GM23248 (cell line): ENCODE results near the gene PGK1. TPM values are rescaled to one million over a fixed set of nuclear protein-coding genes. Genes with fewer than 3 reads are reported as not detected.
"Not testable (repeated sequence)": the region's sequence is repeated elsewhere in the genome, so short reads cannot be mapped to it uniquely, and the experiment has no call there.

Experiments
- DNase-seq: peaks from one replicate; pipeline ENCODE4 v3.0.0-alpha.2; 2015
- H2AFZ ChIP-seq: fragments of 200-600 bp; sonication (generic); 2 replicates; pipeline ENCODE4 v1.6.1; 2016; ENCODE audit warnings: antibody characterized with exemption
- H3F3A ChIP-seq: fragments of 200-600 bp; sonication (generic); 2 replicates; pipeline ENCODE4 v1.6.1; 2016; ENCODE audit warnings: mild to moderate bottlenecking, antibody characterized with exemption, mixed run types; ENCODE audit not compliant: insufficient read depth
- H3K27ac ChIP-seq: fragments of 200-600 bp; sonication (generic); 2 replicates; pipeline ENCODE4 v1.5.1; 2016; ENCODE audit warnings: mild to moderate bottlenecking
- H3K27me3 ChIP-seq: fragments of 200-600 bp; sonication (generic); replicated peaks from 2 replicates; pipeline ENCODE4 v1.6.1; 2016; ENCODE audit warnings: mild to moderate bottlenecking; ENCODE audit not compliant: insufficient read depth
- H3K36me3 ChIP-seq: fragments of 200-600 bp; sonication (generic); 2 replicates; pipeline ENCODE4 v1.6.1; 2016; ENCODE audit warnings: low read depth, mild to moderate bottlenecking
- H3K4me1 ChIP-seq: fragments of 200-600 bp; sonication (generic); 2 replicates; pipeline ENCODE4 v1.6.1; 2016; ENCODE audit warnings: mild to moderate bottlenecking; ENCODE audit not compliant: insufficient read depth
- H3K4me2 ChIP-seq: fragments of 200-600 bp; sonication (generic); one replicate; pipeline ENCODE4 v1.6.1; 2016; ENCODE audit warnings: mild to moderate bottlenecking; ENCODE audit not compliant: unreplicated experiment
- H3K4me3 ChIP-seq: fragments of 200-600 bp; sonication (generic); 2 replicates; pipeline ENCODE4 v1.5.1; 2016; ENCODE audit warnings: mild to moderate bottlenecking
- H3K79me2 ChIP-seq: fragments of 200-600 bp; sonication (generic); 2 replicates; pipeline ENCODE4 v1.6.1; 2016; ENCODE audit warnings: mild to moderate bottlenecking; ENCODE audit not compliant: insufficient read depth
- H3K9ac ChIP-seq: fragments of 200-600 bp; sonication (generic); 2 replicates; pipeline ENCODE4 v1.6.1; 2016; ENCODE audit warnings: mild to moderate bottlenecking
- H3K9me2 ChIP-seq: fragments of 200-600 bp; sonication (generic); 2 replicates; pipeline ENCODE4 v1.6.1; 2016; ENCODE audit warnings: mixed run types, mild to moderate bottlenecking, moderate library complexity; ENCODE audit not compliant: insufficient read depth
- H3K9me3 ChIP-seq: fragments of 200-600 bp; sonication (generic); one replicate; pipeline ENCODE4 v1.6.1; 2017; ENCODE audit warnings: low read depth
- H4K20me1 ChIP-seq: fragments of 200-600 bp; sonication (generic); 2 replicates; pipeline ENCODE4 v1.6.0; 2016; ENCODE audit not compliant: insufficient read depth
- EZH2 ChIP-seq: fragments of 200-600 bp; sonication (generic); IDR thresholded peaks from 2 replicates; pipeline ENCODE4 v1.6.1; 2018; ENCODE audit warnings: antibody characterized with exemption, mild to moderate bottlenecking; ENCODE audit not compliant: insufficient read depth, poor library complexity, severe bottlenecking
- EZH2phosphoT487 ChIP-seq: fragments of 200-600 bp; sonication (generic); IDR thresholded peaks from 2 replicates; pipeline ENCODE4 v1.6.1; 2018; ENCODE audit warnings: antibody characterized with exemption, moderate library complexity, mild to moderate bottlenecking, low read depth; ENCODE audit not compliant: insufficient read depth
- WGBS, 2 experiments: methylation state at CpG; one replicate each; pipeline ENCODE4 v1.1.6; 2015 to 2017; ENCODE audit warnings: low lambda C conversion rate in 2 of 2, low coverage in 1 of 2; ENCODE audit errors: missing lambda C conversion rate in 2 of 2; 5-methylcytosine and 5-hydroxymethylcytosine counted together
- in situ Hi-C: fragments of 300-500 bp; cut with MboI; formaldehyde crosslinking; loops from 2 replicates; pipeline ENCODE4 v1.15.0; 2020
- polyA plus RNA-seq: library from polyadenylated mRNA; unstranded; fragments of >200 nt; fragmentation: Nextera tagmentation; extraction: Ambion mirVana; gene quantifications from 2 replicates; pipeline ENCODE4 v1.2.1, GENCODE V29; 2016
- total RNA-seq: library from RNA; depleted of rRNA; stranded (reverse); fragments of >200 nt; shearing (Covaris generic); gene quantifications from 2 replicates; pipeline ENCODE4 v1.2.3, GENCODE V29; 2014

Gene PGK1
- total and polyA plus RNA-seq, 2 experiments from 2014 or later: 644 to 749 TPM

DNA sequence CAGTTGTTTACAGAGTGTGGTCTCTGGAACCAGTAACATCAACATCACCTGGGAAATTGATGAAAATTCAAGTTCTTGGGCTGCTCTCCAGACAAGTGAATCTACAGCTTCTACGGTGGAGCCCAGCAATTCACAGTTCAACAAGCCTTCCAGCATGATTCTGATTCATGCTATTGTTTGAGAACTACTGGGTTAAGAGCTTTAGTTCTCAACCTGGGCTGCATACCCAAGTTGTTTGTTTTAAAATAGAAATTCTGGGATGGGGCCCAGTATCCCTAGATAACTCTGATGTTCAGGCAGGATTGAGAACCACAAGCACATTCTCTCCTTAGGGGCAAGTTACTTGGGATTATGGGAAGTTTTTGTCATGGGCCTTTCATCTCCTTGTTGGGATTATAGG lies 37.9 kb upstream of the PGK1 start:
- H3K4me3 ChIP-seq: no peak overlapping the region
- H3K79me2 ChIP-seq: no peaks in the 10 kb centered on the region
- H3K9me3 ChIP-seq: no peaks in the 10 kb centered on the region
- in situ Hi-C loops: no loop called here
- no peak overlapping the region for H2AFZ ChIP-seq
- H3K36me3 ChIP-seq: no peaks in the 10 kb centered on the region
- no peaks in the 10 kb centered on the region for H3K9me2 ChIP-seq
- WGBS, 2 experiments: 70 to 93% methylated on average over 1 of the region's 1 CpG
- TF ChIP-seq EZH2phosphoT487: no peak
- no peak for TF ChIP-seq EZH2
- H3K27ac ChIP-seq: no peak overlapping the region
- H3K4me2 ChIP-seq: no peak overlapping the region
- no peak overlapping the region for H3K9ac ChIP-seq
- H3K4me1 ChIP-seq: peaks cover 10% of the 10 kb centered on the region; the same call in 1 of the 2 replicates
- H3K27me3 ChIP-seq: no peaks in the 10 kb centered on the region
- no peaks in the 10 kb centered on the region for H4K20me1 ChIP-seq
- H3F3A ChIP-seq: peaks cover 9% of the 10 kb centered on the region
- DNase-seq: peak; percentile 21

DNA sequence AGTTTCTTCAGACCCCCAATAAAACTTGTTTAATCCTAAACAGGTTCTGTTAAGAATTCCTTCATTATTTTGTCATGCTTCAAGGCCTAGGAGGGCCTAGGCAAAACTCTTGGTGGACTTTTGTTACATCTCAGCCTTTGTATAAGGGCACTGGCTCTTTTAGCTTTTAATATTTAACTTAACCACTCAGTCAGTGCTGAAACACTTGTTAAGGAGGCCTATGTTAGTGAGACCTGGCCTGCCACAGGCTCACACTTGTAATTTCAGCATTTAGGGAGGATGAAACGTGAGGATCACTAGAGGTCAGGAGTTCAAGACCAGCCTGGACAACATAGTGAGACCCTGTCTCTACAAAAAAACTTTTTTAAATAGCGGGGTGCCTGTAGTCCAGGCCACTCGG lies 32.7 kb upstream of the PGK1 start:
- H3K27ac ChIP-seq: no peak overlapping the region
- no peaks in the 10 kb centered on the region for H3K4me1 ChIP-seq
- H3K4me2 ChIP-seq: no peak overlapping the region
- H3K79me2 ChIP-seq: no peaks in the 10 kb centered on the region
- no peak for TF ChIP-seq EZH2
- no peak for TF ChIP-seq EZH2phosphoT487
- no peak overlapping the region for H2AFZ ChIP-seq
- no peak overlapping the region for H3K4me3 ChIP-seq
- no peaks in the 10 kb centered on the region for H4K20me1 ChIP-seq
- in situ Hi-C loops: no loop called here
- WGBS, 2 experiments: 74 to 87% methylated on average over 3 of the region's 3 CpGs
- no peaks in the 10 kb centered on the region for H3K36me3 ChIP-seq
- no peaks in the 10 kb centered on the region for H3K9me3 ChIP-seq
- no peak overlapping the region for H3K9ac ChIP-seq
- no peaks in the 10 kb centered on the region for H3K27me3 ChIP-seq
- no peaks in the 10 kb centered on the region for H3K9me2 ChIP-seq
- DNase-seq: no peak
- no peaks in the 10 kb centered on the region for H3F3A ChIP-seq

- H3K4me3 ChIP-seq, H2AFZ ChIP-seq, H3F3A ChIP-seq, H4K20me1 ChIP-seq, H3K79me2 ChIP-seq, DNase-seq, H3K4me2 ChIP-seq, H3K36me3 ChIP-seq, H3K27ac ChIP-seq, H3K27me3 ChIP-seq, H3K4me1 ChIP-seq, in situ Hi-C loops, H3K9me2 ChIP-seq, H3K9me3 ChIP-seq, H3K9ac ChIP-seq: not testable (repeated sequence)
- 74 to 80% methylated on average over 12 to 14 of the region's 14 CpGs for WGBS, 2 experiments
Measured at GRCh38 chrX:78073147-78074077, 30.6 kb upstream of the PGK1 start.

DNA sequence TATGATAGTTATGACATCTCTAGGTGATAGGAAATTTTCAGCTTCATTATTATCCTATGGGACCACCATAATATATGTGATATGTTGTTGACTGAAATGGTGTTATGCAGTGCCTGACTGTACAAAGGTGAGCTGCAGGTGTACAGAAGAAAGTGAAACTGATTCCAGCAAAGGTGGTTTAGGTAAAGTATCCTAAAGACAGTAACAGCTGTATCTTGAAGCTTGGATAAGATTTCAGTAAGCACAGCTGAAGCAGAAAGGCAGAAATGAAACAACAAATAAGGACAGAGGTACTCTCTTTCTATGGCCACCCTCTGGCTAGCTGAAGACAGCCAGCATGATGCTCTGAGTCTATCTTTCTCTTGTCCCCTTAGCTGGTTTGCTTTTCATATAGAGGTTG lies 30.0 kb upstream of the PGK1 start:
- no peaks in the 10 kb centered on the region for H3K4me1 ChIP-seq
- H3K79me2 ChIP-seq: no peaks in the 10 kb centered on the region
- no peak overlapping the region for H3K4me2 ChIP-seq
- no peaks in the 10 kb centered on the region for H3K36me3 ChIP-seq
- H3K9me2 ChIP-seq: no peaks in the 10 kb centered on the region
- H3K4me3 ChIP-seq: no peak overlapping the region
- no peaks in the 10 kb centered on the region for H3F3A ChIP-seq
- no peak overlapping the region for H3K9ac ChIP-seq
- DNase-seq: no peak
- H4K20me1 ChIP-seq: no peaks in the 10 kb centered on the region
- H3K9me3 ChIP-seq: no peaks in the 10 kb centered on the region
- no peaks in the 10 kb centered on the region for H3K27me3 ChIP-seq
- TF ChIP-seq EZH2phosphoT487 (no peak), EZH2 (no peak)
- H3K27ac ChIP-seq: no peak overlapping the region
- H2AFZ ChIP-seq: no peak overlapping the region
- in situ Hi-C loops: no loop called here
